GM12878 (cell line): ENCODE results near the gene STAT5B. TPM values are rescaled to one million over a fixed set of nuclear protein-coding genes. Genes with fewer than 3 reads are reported as not detected.

Source experiments
- ATAC-seq: fragments of 200-7000 bp; cut with Tn5 transposase; 3 replicates; pipeline ENCODE4 v1.9.1; 2020; ENCODE audit warnings: mild to moderate bottlenecking, moderate library complexity
- BruUV-seq: library from RNA; stranded (reverse); fragments of 400-500 nt; replicated peaks from 2 replicates; lab custom pipeline; 2021; lab: Mats Ljungman, UMichigan
- CTCF ChIA-PET: fragments of 300-600 bp; sonication (Branson Sonifier 250); formaldehyde crosslinking; extraction: SDS; loops from one replicate; lab custom pipeline; 2021; ENCODE audit warnings: inconsistent platforms; lab: Yijun Ruan, JAX
- POLR2A ChIA-PET: fragments of 350-600 bp; formaldehyde crosslinking; extraction: SDS; loops from one replicate; lab custom pipeline; 2021; ENCODE audit warnings: inconsistent platforms; lab: Charles Lee
- RAD21 ChIA-PET: fragments of 300-600 bp; sonication (Branson Sonifier 250); formaldehyde crosslinking; loops from one replicate; lab custom pipeline; 2023; ENCODE audit warnings: antibody characterized with exemption; ENCODE audit not compliant: unreplicated experiment; lab: Charles Lee
- SMC1A ChIA-PET: fragments of 300-600 bp; sonication (Branson Sonifier 250); formaldehyde crosslinking; loops from one replicate; lab custom pipeline; 2023; ENCODE audit not compliant: unreplicated experiment, uncharacterized antibody; lab: Charles Lee
- DNase-seq: peaks from one replicate; pipeline ENCODE4 v3.0.0-alpha.2; 2011; ENCODE audit warnings: low read depth, low spot score
- FAIRE-seq: peaks from 3 replicates; lab custom pipeline; 2011; peaks lifted over from hg19 to GRCh38; lab: Jason Lieb, UNC
- H2AFZ ChIP-seq: 2 replicates; pipeline ENCODE4 v1.6.0; 2011; ENCODE audit warnings: low read depth, low read length, control low read depth; ENCODE audit not compliant: control insufficient read depth
- H3K27ac ChIP-seq: 2 replicates; pipeline ENCODE4 v1.5.1; 2011; ENCODE audit warnings: control low read depth; ENCODE audit not compliant: control insufficient read depth, insufficient read depth
- H3K27me3 ChIP-seq, 2 experiments: replicated peaks in 1 of 2; 2 replicates each; pipeline versions ENCODE4 v1.6.0 to v1.6.1; 2011; ENCODE audit warnings: low read length in 1 of 2; ENCODE audit not compliant: control insufficient read depth in 2 of 2, insufficient read depth in 2 of 2
- H3K36me3 ChIP-seq, 2 experiments: 2 replicates each; pipeline ENCODE4 v1.5.1; 2011; ENCODE audit warnings: low read length in 1 of 2; ENCODE audit not compliant: control insufficient read depth in 2 of 2, insufficient read depth in 2 of 2
- H3K4me1 ChIP-seq: 2 replicates; pipeline ENCODE4 v1.6.1; 2011; ENCODE audit warnings: mild to moderate bottlenecking, low read length, moderate library complexity, mixed read lengths; ENCODE audit not compliant: control insufficient read depth, insufficient read depth
- H3K4me2 ChIP-seq: 2 replicates; pipeline ENCODE4 v1.6.0; 2011; ENCODE audit warnings: control low read depth; ENCODE audit not compliant: control insufficient read depth, insufficient read depth
- H3K4me3 ChIP-seq: fragments of 200-600 bp; sonication (generic); 2 replicates; pipeline ENCODE4 v1.5.1; 2016
- H3K79me2 ChIP-seq: 2 replicates; pipeline ENCODE4 v1.6.0; 2011; ENCODE audit warnings: low read length; ENCODE audit not compliant: control insufficient read depth, insufficient read depth
- H3K9ac ChIP-seq: 2 replicates; pipeline ENCODE4 v1.8.0; 2011; ENCODE audit warnings: low read length, control low read depth, mixed read lengths; ENCODE audit not compliant: control insufficient read depth, insufficient read depth
- H3K9me3 ChIP-seq: replicated peaks from 3 replicates; pipeline ENCODE4 v1.5.1; 2011; ENCODE audit warnings: mild to moderate bottlenecking, low read length; ENCODE audit not compliant: control insufficient read depth, insufficient read depth
- H4K20me1 ChIP-seq: 2 replicates; pipeline ENCODE4 v1.6.0; 2011; ENCODE audit not compliant: control insufficient read depth, insufficient read depth
- ASH2L ChIP-seq: fragments of 300-600, 200-600 bp; sonication (generic); IDR thresholded peaks from 2 replicates; pipeline ENCODE4 v1.6.1; 2017; ENCODE audit warnings: low read depth, mild to moderate bottlenecking, borderline replicate concordance
- ATF7 ChIP-seq: fragments of 450-650 bp; IDR thresholded peaks from 2 replicates; pipeline ENCODE4 v1.6.1; 2016; ENCODE audit warnings: low read depth, mild to moderate bottlenecking
- CHD4 ChIP-seq: fragments of 200-600 bp; sonication (generic); IDR thresholded peaks from 2 replicates; pipeline ENCODE4 v1.6.1; 2016; ENCODE audit warnings: mild to moderate bottlenecking
- NFIC ChIP-seq: IDR thresholded peaks from 2 replicates; pipeline ENCODE4 v1.6.1; 2012; ENCODE audit warnings: low read depth, mild to moderate bottlenecking, inconsistent platforms, low read length, moderate library complexity
- NR2C1 ChIP-seq: fragments of 450-650 bp; IDR thresholded peaks from 2 replicates; pipeline ENCODE4 v1.6.1; 2017; ENCODE audit warnings: antibody characterized with exemption, mild to moderate bottlenecking, moderate library complexity
- NR2C2 ChIP-seq: IDR thresholded peaks from 2 replicates; pipeline ENCODE4 v1.6.1; 2011; ENCODE audit warnings: borderline replicate concordance, low read depth; ENCODE audit not compliant: control insufficient read depth, insufficient read length
- POLR2A ChIP-seq: IDR thresholded peaks from 2 replicates; pipeline ENCODE4 v1.6.1; 2011; ENCODE audit warnings: low read depth, mild to moderate bottlenecking, low read length
- RAD51 ChIP-seq: fragments of 450-650 bp; IDR thresholded peaks from 2 replicates; pipeline ENCODE4 v1.6.1; 2016; ENCODE audit warnings: moderate library complexity, mild to moderate bottlenecking, inconsistent platforms
- RBBP5 ChIP-seq: fragments of 200-600 bp; sonication (generic); conservative IDR thresholded peaks from 2 replicates; pipeline ENCODE4 v1.6.1; 2016
- RCOR1 ChIP-seq: conservative IDR thresholded peaks from 2 replicates; pipeline ENCODE4 v1.6.1; 2012; ENCODE audit warnings: low read depth, low read length, improper control_type of control experiment
- RELA ChIP-seq: fragments of 450-650 bp; IDR thresholded peaks from 2 replicates; pipeline ENCODE4 v1.8.0; 2014; ENCODE audit warnings: borderline replicate concordance; ENCODE audit not compliant: partially characterized antibody
- RFX5 ChIP-seq: IDR thresholded peaks from 2 replicates; pipeline ENCODE4 v1.6.1; 2011; ENCODE audit warnings: low read depth, low read length, improper control_type of control experiment
- SRF ChIP-seq, 2 experiments: IDR thresholded peaks; 2 replicates each; pipeline ENCODE4 v1.6.1; 2011; ENCODE audit warnings: low read depth in 2 of 2, low read length in 2 of 2, mild to moderate bottlenecking in 1 of 2, moderate library complexity in 1 of 2
- WGBS: methylation state at CpG from one replicate; pipeline ENCODE4 v1.1.6; 2016; ENCODE audit warnings: low lambda C conversion rate; ENCODE audit not compliant: insufficient replicate concordance, insufficient coverage; ENCODE audit errors: missing lambda C conversion rate; 5-methylcytosine and 5-hydroxymethylcytosine counted together
- in situ Hi-C: fragments of 300-500 bp; cut with MboI; formaldehyde crosslinking; loops from 9 replicates; pipeline ENCODE4 v1.14.3; 2018; ENCODE audit warnings: mixed read lengths
- intact Hi-C: fragments of 100-400 bp; cut with micrococcal nuclease; formaldehyde crosslinking; loops from one replicate; pipeline ENCODE4 v1.14.2; 2022; ENCODE audit not compliant: unreplicated experiment
- polyA plus RNA-seq, 11 experiments: library from polyadenylated mRNA; depleted of rRNA in 4 of 11; unstranded in 6 of 11; stranded (reverse) in 5 of 11; fragments of >200 nt; fragmentation: Nextera tagmentation in 4 of 11; fragmentation: Illumina TruSeq in 1 of 11; extraction: Ambion mirVana in 4 of 11; extraction: Trizol in 1 of 11; gene quantifications; 1 replicate in 1 of 11; 2 replicates in 10 of 11; pipeline versions ENCODE4 v1.2.1 to v1.2.3, GENCODE V29; 2011 to 2016; ENCODE audit warnings: inconsistent platforms in 2 of 11, missing spikeins in 2 of 11, low read depth in 1 of 11
- total RNA-seq, 4 experiments: library from RNA; depleted of rRNA in 3 of 4; stranded (reverse); fragments of >200 nt in 3 of 4; fragmentation: Illumina TruSeq in 1 of 4; extraction: Trizol in 1 of 4; gene quantifications; 2 replicates each; pipeline versions ENCODE4 v1.2.1 to v1.2.3, GENCODE V29; 2013 to 2021
- TF ChIP-seq, protein P1 (sequence below): fragments of 450-650 bp; formaldehyde crosslinking; IDR thresholded peaks from 2 replicates; pipeline ENCODE4 v1.4.0; 2020; ENCODE audit warnings: mild to moderate bottlenecking, moderate library complexity
- TF ChIP-seq, protein P2 (sequence below): IDR thresholded peaks from 2 replicates; pipeline ENCODE4 v1.6.1; 2012; ENCODE audit warnings: mild to moderate bottlenecking, low read depth, low read length

STAT5B gene
- total and polyA plus RNA-seq, 10 of the 15 experiments (the other 5 are each of a cell fraction or from before 2014, with no cell fraction given), result 11.0 to 69.6 (median 46.7) TPM

DNA sequence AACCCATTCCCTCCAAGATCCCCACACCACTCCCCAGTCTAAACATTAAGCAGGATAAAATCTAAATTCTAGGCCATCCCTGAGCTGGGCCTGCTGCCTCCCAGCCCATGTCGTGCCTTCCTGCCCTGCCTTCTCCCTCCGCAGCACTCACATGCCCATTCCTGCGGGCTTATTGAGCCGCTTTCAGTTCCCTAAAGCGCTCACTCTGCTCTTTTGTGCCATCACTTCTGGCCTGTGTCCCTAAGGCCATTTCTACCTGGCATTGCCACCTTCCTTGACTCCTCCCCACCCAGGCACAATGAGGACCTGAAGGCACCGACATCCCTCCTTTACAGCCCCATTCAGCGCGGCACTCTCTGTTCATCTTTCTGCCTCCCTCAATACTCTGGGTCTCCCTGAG, 108.4 kb downstream of the STAT5B start:
- Histone ChIP-seq H3K27me3 (no peaks in the 10 kb centered on the region), H3K4me3 (no peak overlapping the region), H3K9me3 (no peaks in the 10 kb centered on the region), H3K79me2 (no peaks in the 10 kb centered on the region), H4K20me1 (no peaks in the 10 kb centered on the region), H3K4me1 (no peaks in the 10 kb centered on the region), H3K36me3 (no peaks in the 10 kb centered on the region), H3K4me2 (no peak overlapping the region), H3K9ac (no peak overlapping the region), H2AFZ (no peak overlapping the region), H3K27ac (no peak overlapping the region)
- in situ Hi-C loops (no loop called here), intact Hi-C loops (no loop called here)
- ChIA-PET CTCF (interaction anchor here (2.3 kb wide), 1 partner anchor 13 kb away, joined by 14 read pairs; the partner anchor contains the start of gene KCNH4), SMC1A (interaction anchor here (0.7 kb wide), 1 partner anchor 47 kb away, joined by 3 read pairs; no protein-coding TSS in a partner anchor), RAD21 (no interaction called here), POLR2A (interaction anchor here (0.6 kb wide), 3 partner anchors 12 to 199 kb away, joined by 3 read pairs; no protein-coding TSS in a partner anchor)
- no peak for TF ChIP-seq NFIC
- TF ChIP-seq RELA, result no peak
- no peak for TF ChIP-seq SRF (IDR thresholded peaks at IDR 0.05; ENCODE audit: low read depth in 2 of 2, low read length in 2 of 2)
- TF ChIP-seq, protein P1, sequence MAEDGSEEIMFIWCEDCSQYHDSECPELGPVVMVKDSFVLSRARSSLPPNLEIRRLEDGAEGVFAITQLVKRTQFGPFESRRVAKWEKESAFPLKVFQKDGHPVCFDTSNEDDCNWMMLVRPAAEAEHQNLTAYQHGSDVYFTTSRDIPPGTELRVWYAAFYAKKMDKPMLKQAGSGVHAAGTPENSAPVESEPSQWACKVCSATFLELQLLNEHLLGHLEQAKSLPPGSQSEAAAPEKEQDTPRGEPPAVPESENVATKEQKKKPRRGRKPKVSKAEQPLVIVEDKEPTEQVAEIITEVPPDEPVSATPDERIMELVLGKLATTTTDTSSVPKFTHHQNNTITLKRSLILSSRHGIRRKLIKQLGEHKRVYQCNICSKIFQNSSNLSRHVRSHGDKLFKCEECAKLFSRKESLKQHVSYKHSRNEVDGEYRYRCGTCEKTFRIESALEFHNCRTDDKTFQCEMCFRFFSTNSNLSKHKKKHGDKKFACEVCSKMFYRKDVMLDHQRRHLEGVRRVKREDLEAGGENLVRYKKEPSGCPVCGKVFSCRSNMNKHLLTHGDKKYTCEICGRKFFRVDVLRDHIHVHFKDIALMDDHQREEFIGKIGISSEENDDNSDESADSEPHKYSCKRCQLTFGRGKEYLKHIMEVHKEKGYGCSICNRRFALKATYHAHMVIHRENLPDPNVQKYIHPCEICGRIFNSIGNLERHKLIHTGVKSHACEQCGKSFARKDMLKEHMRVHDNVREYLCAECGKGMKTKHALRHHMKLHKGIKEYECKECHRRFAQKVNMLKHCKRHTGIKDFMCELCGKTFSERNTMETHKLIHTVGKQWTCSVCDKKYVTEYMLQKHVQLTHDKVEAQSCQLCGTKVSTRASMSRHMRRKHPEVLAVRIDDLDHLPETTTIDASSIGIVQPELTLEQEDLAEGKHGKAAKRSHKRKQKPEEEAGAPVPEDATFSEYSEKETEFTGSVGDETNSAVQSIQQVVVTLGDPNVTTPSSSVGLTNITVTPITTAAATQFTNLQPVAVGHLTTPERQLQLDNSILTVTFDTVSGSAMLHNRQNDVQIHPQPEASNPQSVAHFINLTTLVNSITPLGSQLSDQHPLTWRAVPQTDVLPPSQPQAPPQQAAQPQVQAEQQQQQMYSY (CRISPR knock-in tag), result no peak
- TF ChIP-seq POLR2A, result no peak
- no peak for TF ChIP-seq NR2C1
- TF ChIP-seq RFX5, result no peak
- no peak for TF ChIP-seq RCOR1
- no peak for TF ChIP-seq ASH2L
- TF ChIP-seq RBBP5, result no peak
- TF ChIP-seq, protein P2, sequence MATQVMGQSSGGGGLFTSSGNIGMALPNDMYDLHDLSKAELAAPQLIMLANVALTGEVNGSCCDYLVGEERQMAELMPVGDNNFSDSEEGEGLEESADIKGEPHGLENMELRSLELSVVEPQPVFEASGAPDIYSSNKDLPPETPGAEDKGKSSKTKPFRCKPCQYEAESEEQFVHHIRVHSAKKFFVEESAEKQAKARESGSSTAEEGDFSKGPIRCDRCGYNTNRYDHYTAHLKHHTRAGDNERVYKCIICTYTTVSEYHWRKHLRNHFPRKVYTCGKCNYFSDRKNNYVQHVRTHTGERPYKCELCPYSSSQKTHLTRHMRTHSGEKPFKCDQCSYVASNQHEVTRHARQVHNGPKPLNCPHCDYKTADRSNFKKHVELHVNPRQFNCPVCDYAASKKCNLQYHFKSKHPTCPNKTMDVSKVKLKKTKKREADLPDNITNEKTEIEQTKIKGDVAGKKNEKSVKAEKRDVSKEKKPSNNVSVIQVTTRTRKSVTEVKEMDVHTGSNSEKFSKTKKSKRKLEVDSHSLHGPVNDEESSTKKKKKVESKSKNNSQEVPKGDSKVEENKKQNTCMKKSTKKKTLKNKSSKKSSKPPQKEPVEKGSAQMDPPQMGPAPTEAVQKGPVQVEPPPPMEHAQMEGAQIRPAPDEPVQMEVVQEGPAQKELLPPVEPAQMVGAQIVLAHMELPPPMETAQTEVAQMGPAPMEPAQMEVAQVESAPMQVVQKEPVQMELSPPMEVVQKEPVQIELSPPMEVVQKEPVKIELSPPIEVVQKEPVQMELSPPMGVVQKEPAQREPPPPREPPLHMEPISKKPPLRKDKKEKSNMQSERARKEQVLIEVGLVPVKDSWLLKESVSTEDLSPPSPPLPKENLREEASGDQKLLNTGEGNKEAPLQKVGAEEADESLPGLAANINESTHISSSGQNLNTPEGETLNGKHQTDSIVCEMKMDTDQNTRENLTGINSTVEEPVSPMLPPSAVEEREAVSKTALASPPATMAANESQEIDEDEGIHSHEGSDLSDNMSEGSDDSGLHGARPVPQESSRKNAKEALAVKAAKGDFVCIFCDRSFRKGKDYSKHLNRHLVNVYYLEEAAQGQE, result no peak
- no peak for TF ChIP-seq CHD4
- no peak for TF ChIP-seq RAD51
- no peak for TF ChIP-seq NR2C2
- no peak for TF ChIP-seq ATF7
- no peak for DNase-seq
- BruUV-seq, result no TSS peak
- no peak for ATAC-seq
- WGBS, result 71% methylated on average over 8 of the region's 8 CpGs
- FAIRE-seq, result no peak
